H1 (cell line): Measurements from ENCODE around the gene CENPC. TPM values are rescaled to one million over a fixed set of nuclear protein-coding genes. Genes with fewer than 3 reads are reported as not detected.

Source experiments
- CHD7 ChIP-seq: fragments of 300-600 bp; sonication (generic); IDR thresholded peaks from 2 replicates; pipeline ENCODE4 v1.7.1; 2012; ENCODE audit warnings: low read length, moderate library complexity, mild to moderate bottlenecking, inconsistent platforms; ENCODE audit not compliant: insufficient replicate concordance
- polyA plus RNA-seq, 7 experiments: library from polyadenylated mRNA; depleted of rRNA in 3 of 7; stranded (reverse) in 5 of 7; unstranded in 2 of 7; fragments of >200 nt in 5 of 7; fragments of 200-250 nt in 2 of 7; gene quantifications; 1 replicate in 5 of 7; 2 replicates in 1 of 7; 4 replicates in 1 of 7; pipeline versions ENCODE4 v1.2.1 to v1.2.3, GENCODE V29; 2011 to 2013; ENCODE audit warnings: missing spikeins in 2 of 7, mixed read lengths in 2 of 7
- total RNA-seq: library from RNA; stranded (reverse); fragmentation: NEBNext Ultra II Directional; extraction: Animal tissue kit (Norgen Biotek cat#: 25700); gene quantifications from 2 replicates; pipeline ENCODE4 v1.2.1, GENCODE V29; 2021

CENPC gene
- total and polyA plus RNA-seq, 2 of the 8 experiments (the other 6 are each of a cell fraction or from before 2014, with no cell fraction given): 2.8 to 15.7 TPM

GRCh38 chr4:67460574-67460973, 84.7 kb downstream of the CENPC start (continued):
- no peak for TF ChIP-seq CHD7
